NCI-H2196 treated with DMSO at 0.1 percent for 48 hours (cell line): ENCODE results near the gene RGS10.
"Not testable (repeated sequence)": the region's sequence is repeated elsewhere in the genome, so short reads cannot be mapped to it uniquely, and the experiment has no call there.

Experiments
- DNase-seq: peaks from one replicate; lab custom pipeline; 2025; ENCODE audit not compliant: unreplicated experiment; lab: John Stamatoyannopoulos, UW

RGS10 gene

DNA sequence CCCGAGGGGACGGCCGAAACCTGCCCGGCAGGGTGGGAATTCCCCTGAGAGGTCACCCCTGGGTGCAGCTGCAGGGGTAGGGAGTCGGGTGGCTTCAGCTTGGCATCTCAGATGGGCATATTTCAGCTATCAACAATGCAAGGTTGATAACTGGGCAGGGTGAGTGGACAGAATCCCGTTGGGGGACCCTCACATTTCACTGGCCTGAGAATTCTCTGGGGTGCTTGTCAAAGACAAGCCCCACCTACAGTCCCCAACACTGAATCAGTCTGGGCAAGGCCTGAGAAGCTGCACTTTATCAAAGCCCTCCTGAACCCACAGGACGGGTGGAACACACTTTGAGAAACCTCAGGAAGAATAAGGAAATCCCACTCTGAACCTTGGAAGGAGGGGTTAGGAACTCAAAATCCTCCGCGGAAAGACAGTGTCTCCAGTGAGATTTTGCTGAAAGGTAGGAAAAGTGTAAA is 3.1 kb downstream of the RGS10 start:
- DNase-seq, result no peak

DNA sequence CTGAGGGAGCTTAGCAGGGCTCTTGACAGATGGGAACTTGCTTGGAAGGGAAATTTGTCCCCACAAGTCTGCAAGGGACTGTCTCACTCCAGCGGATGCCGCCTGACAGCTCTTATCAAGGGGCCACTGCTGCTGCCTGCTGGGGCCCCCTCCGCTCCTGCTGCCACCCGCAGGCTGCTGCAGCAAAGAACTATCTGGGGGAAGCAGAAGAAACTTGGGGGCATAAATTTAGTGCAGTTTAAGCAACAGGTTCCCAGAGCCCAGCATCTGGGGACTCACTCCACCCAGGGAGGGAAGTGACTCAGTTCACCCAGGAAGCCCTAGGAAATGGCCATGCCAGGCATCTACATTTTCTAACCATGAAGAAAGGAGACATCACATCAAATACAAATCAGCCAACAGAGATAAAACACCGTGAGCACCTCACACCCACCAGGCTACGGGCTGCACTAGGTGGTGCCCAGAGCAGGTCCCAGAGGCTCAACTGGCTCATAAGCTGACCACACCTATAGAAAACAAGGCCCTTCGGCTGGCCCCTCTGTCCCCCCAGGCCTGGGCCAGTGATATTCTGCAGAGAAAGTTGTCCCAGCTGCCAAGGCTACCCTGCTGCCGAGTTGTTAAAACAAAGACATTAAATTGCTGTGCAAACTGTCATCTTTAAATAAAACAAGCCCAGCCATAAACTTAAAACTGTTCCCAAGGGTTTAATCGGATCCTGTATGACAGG is 3.7 kb downstream of the RGS10 start:
- DNase-seq, result no peak

- DNase-seq, result no peak
Observed at GRCh38 chr10:119537953-119538630, 4.4 kb downstream of the RGS10 start.

DNA sequence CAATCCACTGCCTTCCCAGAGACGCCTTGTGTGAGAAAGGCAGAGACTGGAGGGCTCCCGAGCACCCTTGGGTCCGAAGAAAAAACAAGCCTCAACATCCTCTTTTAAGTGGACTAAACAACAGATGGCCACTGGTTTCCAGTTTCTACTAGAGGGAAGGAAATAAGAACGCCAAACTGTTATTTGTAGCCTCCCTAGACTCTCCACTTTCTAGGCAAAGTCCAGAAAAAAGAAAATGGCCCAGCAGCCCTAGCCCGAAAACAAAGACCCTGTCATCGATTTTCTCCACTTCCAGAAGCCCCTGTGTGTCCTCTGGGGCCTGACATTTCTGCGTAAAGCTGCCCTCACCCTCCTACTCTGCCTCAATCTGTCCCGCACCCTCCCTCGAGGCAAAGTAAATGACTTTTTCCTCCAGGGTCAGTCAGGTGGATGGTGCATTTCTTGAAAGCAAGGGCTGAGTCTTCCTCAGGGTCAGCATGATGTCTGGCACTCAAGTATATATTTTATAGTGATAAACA is 6.0 kb downstream of the RGS10 start:
- no peak for DNase-seq

GRCh38 chr10:119535837-119536507 is 6.5 kb downstream of the RGS10 start:
- no peak for DNase-seq

GRCh38 chr10:119535305-119535704 is 7.2 kb downstream of the RGS10 start:
- DNase-seq, result no peak

GRCh38 chr10:119533473-119533872 is 9.0 kb downstream of the RGS10 start:
- DNase-seq, result no peak

DNA sequence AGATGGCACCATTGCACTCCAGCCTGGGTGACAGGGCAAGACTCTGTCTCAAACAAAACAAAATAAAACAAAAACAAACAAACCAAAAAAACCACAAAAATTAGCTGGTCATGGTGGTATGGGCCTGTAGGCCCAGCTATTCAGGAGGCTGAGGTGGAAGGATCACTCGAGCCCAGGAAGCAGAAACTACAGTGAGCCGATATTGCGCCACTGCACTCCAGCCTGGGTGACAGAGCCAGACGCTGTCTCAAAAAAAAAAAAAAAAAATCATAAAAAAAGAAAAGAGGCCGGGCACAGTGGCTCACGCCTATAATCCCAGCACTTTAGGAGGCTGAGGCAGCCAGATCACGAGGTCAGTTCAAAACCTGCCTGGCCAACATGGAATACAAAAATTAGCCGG is 9.7 kb downstream of the RGS10 start:
- not testable (repeated sequence) for DNase-seq

DNA sequence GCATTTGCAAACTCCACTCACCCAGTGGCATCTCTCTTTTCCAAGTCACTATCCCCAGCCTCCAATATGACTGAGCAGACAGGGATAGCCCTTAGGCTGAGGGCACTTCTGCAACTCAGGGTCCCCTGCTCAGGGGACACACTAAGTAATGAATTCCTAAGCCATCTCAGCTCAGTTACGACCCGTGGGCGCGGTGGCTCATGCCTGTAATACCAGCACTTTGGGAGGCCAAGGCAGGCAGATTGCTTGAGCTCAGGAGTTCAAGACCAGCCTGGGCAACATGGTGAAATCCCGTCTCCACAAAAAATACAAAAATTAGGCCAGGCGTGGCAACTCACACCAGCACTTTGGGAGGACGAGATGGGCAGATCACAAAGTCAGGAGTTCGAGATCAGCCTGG is 10.3 kb downstream of the RGS10 start:
- DNase-seq, result not testable (repeated sequence)

- no peak for DNase-seq
Observed at GRCh38 chr10:119531067-119531466, 11.5 kb downstream of the RGS10 start.

DNA sequence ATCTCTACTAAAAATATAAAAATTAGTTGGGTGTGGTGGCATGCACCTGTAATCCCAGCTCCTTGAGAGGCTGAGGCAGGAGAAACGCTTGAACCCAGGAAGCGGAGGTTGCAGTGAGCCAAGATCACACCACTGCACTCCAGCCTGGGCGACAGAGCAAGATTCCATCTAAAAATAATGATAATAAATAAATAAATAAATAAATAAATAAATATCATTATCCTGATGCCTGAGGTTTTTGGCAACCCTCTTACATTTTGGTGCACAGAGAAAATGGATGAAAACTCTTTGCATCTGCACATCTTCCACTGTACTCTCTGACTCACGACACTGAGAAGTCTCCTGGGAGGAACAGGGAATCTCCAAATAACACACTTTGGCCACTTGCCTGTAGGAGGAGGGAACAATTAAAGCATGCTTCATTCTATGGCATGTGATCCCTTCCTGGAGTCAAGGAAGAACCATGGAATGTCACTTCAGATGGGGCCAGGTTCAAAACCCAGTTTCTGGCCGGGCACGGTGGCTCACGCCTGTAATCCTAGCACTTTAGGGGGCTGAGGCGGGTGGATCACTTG is 13.8 kb downstream of the RGS10 start:
- not testable (repeated sequence) for DNase-seq

DNA sequence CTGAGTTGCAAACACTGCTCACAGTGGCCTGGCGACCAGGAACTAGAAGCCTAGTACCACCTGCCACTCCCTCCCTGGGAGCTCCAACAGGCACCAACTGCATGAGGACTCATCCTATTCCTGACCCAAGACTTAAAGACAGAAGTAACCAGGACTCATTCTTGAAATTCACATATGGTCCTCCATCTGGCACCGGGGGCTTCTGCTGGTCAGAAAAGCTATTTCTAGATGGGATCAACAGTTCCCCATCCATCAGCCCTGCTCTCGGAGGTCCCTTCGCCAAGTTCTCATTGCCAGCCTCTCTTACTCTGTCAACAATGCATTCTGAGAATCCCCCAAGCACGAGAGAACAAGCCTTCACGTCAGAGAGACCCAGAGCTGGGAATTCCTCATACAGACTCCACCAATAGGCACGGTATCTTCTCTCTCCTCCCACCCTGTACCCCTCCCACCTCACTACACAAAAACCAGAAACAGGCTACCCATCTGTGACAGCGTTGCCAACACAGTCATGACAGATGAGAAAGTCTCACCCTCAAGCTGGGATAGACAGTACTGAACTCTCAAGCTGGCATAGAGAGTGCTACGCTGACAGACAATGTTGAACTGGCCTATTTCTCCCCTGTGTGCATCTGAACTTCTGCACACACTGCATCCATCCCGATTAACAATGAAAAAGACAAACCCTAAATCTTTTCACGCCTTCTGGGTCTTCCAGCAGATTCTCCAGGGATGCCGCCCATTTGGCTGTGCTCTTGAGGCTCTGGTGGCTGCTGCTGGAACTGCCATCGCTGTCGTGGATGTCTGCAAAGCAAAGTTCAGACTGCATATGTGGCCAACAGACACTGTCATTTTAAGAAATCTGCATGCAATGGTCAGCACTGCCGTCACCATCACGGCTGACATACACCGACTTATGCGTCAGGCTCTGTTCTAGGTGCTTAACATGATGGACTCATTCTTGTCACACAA is 15.6 kb downstream of the RGS10 start:
- DNase-seq, result no peak

GRCh38 chr10:119526149-119526548 is 16.4 kb downstream of the RGS10 start:
- DNase-seq, result no peak

- DNase-seq, result no peak
Observed at GRCh38 chr10:119525116-119525515, 17.4 kb downstream of the RGS10 start.

- no peak for DNase-seq
Observed at GRCh38 chr10:119524720-119525070, 17.8 kb downstream of the RGS10 start.

DNA sequence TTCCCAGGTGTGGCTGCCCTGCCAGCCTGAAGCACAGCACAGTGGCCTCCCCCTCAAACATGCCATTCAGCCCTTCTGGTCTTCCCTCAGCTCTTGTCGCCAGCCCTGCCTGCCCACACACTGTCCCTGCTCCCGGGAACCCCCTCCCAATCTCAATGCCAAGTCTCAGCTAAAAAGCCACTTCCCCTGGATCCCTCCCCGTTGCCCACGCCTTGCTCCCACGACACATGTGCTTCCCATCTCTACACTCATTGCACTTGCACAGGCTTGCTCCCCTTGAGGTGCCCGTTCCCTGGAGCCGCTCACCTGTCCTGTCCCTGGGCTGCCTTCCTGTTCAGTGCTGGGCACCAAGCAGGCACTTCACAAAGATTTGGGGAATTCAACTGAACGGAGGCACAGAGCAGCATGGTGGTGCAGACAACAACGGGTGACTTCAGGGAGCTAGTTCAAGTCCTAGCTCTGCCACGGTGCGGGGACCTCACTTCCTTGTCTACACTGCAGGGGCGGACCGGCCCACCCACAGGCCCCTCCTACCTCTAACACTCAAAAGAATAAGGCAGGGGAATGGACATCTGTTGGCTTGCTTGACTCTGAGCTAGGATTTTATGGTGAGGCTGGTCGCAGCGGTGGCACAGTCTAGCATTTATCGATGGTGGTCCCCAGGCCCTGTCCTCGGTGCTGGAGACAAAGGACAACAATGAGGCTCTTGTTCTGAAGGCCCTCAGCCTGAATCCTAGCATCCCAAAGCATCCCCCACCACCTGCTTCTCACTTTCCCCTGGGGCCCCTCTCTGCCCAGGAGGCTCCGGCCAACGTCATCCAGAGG is 18.4 kb downstream of the RGS10 start:
- DNase-seq, result no peak

DNA sequence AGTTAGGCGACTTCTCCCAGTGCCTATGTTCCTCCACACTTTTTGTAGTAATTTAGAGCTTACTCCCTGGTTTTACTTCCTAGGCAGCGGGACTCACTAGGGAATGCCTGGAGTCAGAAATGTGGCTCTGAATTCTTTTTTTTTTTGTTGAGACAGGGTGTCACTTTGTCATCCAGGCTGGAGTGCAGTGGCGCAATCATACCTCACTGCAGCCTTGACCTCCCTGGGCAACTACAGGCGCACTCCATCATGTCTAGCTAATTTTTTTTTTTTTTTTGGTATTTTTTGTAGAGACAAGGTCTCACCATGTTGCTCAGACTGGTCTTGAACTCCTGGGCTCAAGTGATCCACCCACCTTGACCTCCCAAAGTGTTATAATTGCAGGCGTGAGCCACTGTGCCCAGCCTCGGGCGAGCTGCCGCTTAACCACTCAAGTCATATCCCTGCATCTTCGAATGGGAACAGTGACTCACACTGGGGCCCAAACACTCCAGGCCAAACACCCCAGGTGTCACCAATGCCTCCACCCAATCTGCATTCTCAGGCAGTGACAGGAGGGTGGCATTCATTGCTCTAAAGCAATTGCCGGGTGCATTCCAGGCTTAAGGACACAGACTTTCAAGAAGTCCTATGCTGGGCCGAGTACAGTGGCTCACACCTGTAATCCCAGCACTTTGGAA is 19.6 kb downstream of the RGS10 start:
- no peak for DNase-seq

DNA sequence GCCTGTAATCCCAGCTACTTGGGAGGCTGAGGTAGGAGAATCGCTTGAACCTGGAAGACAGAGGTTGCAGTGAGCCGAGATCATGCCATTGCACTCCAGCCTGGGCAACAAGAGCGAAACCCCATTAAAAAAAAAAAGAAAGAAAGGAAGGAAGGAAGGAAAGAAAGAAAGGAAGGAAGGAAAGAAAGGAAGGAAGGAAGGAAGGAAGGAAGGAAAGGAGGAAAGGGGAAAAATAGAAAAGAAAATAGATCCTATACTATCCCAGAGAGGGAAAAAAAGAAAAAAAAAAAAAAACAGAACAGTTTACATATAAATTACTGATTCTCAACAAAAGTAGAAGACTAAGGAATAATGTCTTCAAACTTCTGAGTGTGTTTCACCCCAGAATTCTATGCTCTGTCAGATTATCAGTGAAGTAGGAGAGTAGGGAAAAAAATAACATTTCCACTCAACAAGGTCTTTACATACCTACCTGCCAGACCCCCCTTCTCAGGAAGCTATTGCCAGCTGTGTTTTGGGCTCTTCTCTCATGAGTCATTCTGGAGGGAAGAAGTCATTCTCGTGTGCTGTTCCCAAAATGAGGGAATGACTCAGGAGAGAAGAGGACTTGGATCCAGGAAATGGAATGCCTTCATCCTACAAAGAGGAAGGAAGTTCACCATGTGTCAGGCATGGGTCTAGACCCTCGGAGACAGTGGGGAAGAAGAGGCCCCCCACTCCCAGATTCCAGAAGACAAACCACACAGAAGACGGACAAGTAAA is 20.9 kb downstream of the RGS10 start:
- DNase-seq, result no peak
